Measurements from ENCODE around the gene LDLRAP1. TPM values are rescaled to one million over a fixed set of nuclear protein-coding genes. Genes with fewer than 3 reads are reported as not detected.
A peak's percentile ranks its signal among the peaks of the same experiment; 100 is the strongest.
"Not testable (repeated sequence)": the region's sequence is repeated elsewhere in the genome, so short reads cannot be mapped to it uniquely, and the experiment has no call there.

The LDLRAP1 gene
- total and polyA plus RNA-seq, 4 donors, result 6.8 to 24.1 (median 9.9) TPM

- H3K4me1 ChIP-seq (ENCODE audit: control insufficient read depth, insufficient read depth, low read length), result no peaks in the 10 kb centered on the region
- no CpG with 5 or more reads among the region's 1 CpG for WGBS (ENCODE audit: insufficient coverage)
- no peak overlapping the region for H3K4me3 ChIP-seq (ENCODE audit: low read depth, low read length)
- no peak overlapping the region for H3K27ac ChIP-seq (ENCODE audit: low read depth, low read length)
- H3K27me3 ChIP-seq (ENCODE audit: control insufficient read depth, insufficient read depth, low read length), result no peaks in the 10 kb centered on the region
- no peaks in the 10 kb centered on the region for H3K36me3 ChIP-seq (ENCODE audit: control insufficient read depth, insufficient read depth, low read length)
- no peaks in the 10 kb centered on the region for H3K9me3 ChIP-seq (ENCODE audit: control insufficient read depth, insufficient read depth, low read length)
- no peak for DNase-seq (ENCODE audit: low read depth in 4 of 6, low spot score in 6 of 6)
Observed at GRCh38 chr1:25598879-25599278, 55.5 kb downstream of the LDLRAP1 start.

GRCh38 chr1:25599969-25600610 is 56.7 kb downstream of the LDLRAP1 start:
- no peaks in the 10 kb centered on the region for H3K4me1 ChIP-seq (ENCODE audit: control insufficient read depth, insufficient read depth, low read length)
- H3K9me3 ChIP-seq (ENCODE audit: control insufficient read depth, insufficient read depth, low read length), result no peaks in the 10 kb centered on the region
- H3K27me3 ChIP-seq (ENCODE audit: control insufficient read depth, insufficient read depth, low read length), result no peaks in the 10 kb centered on the region
- no CpG with 5 or more reads among the region's 7 CpGs for WGBS (ENCODE audit: insufficient coverage)
- no peak for DNase-seq (ENCODE audit: low read depth in 4 of 6, low spot score in 6 of 6)
- H3K4me3 ChIP-seq (ENCODE audit: low read depth, low read length), result no peak overlapping the region
- no peak overlapping the region for H3K27ac ChIP-seq (ENCODE audit: low read depth, low read length)
- no peaks in the 10 kb centered on the region for H3K36me3 ChIP-seq (ENCODE audit: control insufficient read depth, insufficient read depth, low read length)

GRCh38 chr1:25600971-25601699 is 57.7 kb downstream of the LDLRAP1 start:
- WGBS (ENCODE audit: insufficient coverage), result 83% methylated on average over 3 of the region's 5 CpGs

GRCh38 chr1:25603779-25604538 is 60.6 kb downstream of the LDLRAP1 start:
- WGBS (ENCODE audit: insufficient coverage), result 85% methylated on average over 7 of the region's 55 CpGs
- not testable (repeated sequence) for H3K9me3 ChIP-seq (ENCODE audit: control insufficient read depth, insufficient read depth, low read length); H3K4me1 ChIP-seq (ENCODE audit: control insufficient read depth, insufficient read depth, low read length); H3K27ac ChIP-seq (ENCODE audit: low read depth, low read length); H3K4me3 ChIP-seq (ENCODE audit: low read depth, low read length); H3K36me3 ChIP-seq (ENCODE audit: control insufficient read depth, insufficient read depth, low read length); DNase-seq (ENCODE audit: low read depth in 4 of 6, low spot score in 6 of 6); H3K27me3 ChIP-seq (ENCODE audit: control insufficient read depth, insufficient read depth, low read length)

More at GRCh38 chr1:25600971-25601699, 57.7 kb downstream of the LDLRAP1 start:
- not testable (repeated sequence) for H3K4me3 ChIP-seq (ENCODE audit: low read depth, low read length); H3K27ac ChIP-seq (ENCODE audit: low read depth, low read length); H3K36me3 ChIP-seq (ENCODE audit: control insufficient read depth, insufficient read depth, low read length); H3K27me3 ChIP-seq (ENCODE audit: control insufficient read depth, insufficient read depth, low read length); DNase-seq (ENCODE audit: low read depth in 4 of 6, low spot score in 6 of 6); H3K4me1 ChIP-seq (ENCODE audit: control insufficient read depth, insufficient read depth, low read length); H3K9me3 ChIP-seq (ENCODE audit: control insufficient read depth, insufficient read depth, low read length)

GRCh38 chr1:25607123-25607522 is 63.7 kb downstream of the LDLRAP1 start:
- Histone ChIP-seq H3K9me3 (ENCODE audit: control insufficient read depth, insufficient read depth, low read length) (no peaks in the 10 kb centered on the region), H3K4me3 (ENCODE audit: low read depth, low read length) (no peak overlapping the region)
- 100% methylated on average over 3 of the region's 5 CpGs for WGBS (ENCODE audit: insufficient coverage)

GRCh38 chr1:25608488-25609178 is 65.2 kb downstream of the LDLRAP1 start:
- no peak overlapping the region for H3K27ac ChIP-seq (ENCODE audit: low read depth, low read length)
- peak overlapping the region; percentile 16 for H3K4me3 ChIP-seq (ENCODE audit: low read depth, low read length)
- peak in 4 of 6 donors; percentile 43 to 91 (median 65) for DNase-seq (ENCODE audit: low read depth in 4 of 6, low spot score in 6 of 6)
- peaks cover 10% of the 10 kb centered on the region for H3K27me3 ChIP-seq (ENCODE audit: control insufficient read depth, insufficient read depth, low read length)
- H3K4me1 ChIP-seq (ENCODE audit: control insufficient read depth, insufficient read depth, low read length), result peaks cover 2% of the 10 kb centered on the region
- H3K36me3 ChIP-seq (ENCODE audit: control insufficient read depth, insufficient read depth, low read length), result no peaks in the 10 kb centered on the region
- H3K9me3 ChIP-seq (ENCODE audit: control insufficient read depth, insufficient read depth, low read length), result no peaks in the 10 kb centered on the region
- WGBS (ENCODE audit: insufficient coverage), result 40% methylated on average over 7 of the region's 15 CpGs

More at GRCh38 chr1:25607123-25607522, 63.7 kb downstream of the LDLRAP1 start:
- no peak for DNase-seq (ENCODE audit: low read depth in 4 of 6, low spot score in 6 of 6)
- Histone ChIP-seq H3K27ac (ENCODE audit: low read depth, low read length) (no peak overlapping the region), H3K4me1 (ENCODE audit: control insufficient read depth, insufficient read depth, low read length) (peaks cover 2% of the 10 kb centered on the region), H3K36me3 (ENCODE audit: control insufficient read depth, insufficient read depth, low read length) (no peaks in the 10 kb centered on the region), H3K27me3 (ENCODE audit: control insufficient read depth, insufficient read depth, low read length) (peaks cover 10% of the 10 kb centered on the region)

- peaks cover 10% of the 10 kb centered on the region for H3K27me3 ChIP-seq (ENCODE audit: control insufficient read depth, insufficient read depth, low read length)
- H3K4me1 ChIP-seq (ENCODE audit: control insufficient read depth, insufficient read depth, low read length), result peaks cover 2% of the 10 kb centered on the region
- peak in 1 of 6 donors; percentile 33 for DNase-seq (ENCODE audit: low read depth in 4 of 6, low spot score in 6 of 6)
- no peaks in the 10 kb centered on the region for H3K9me3 ChIP-seq (ENCODE audit: control insufficient read depth, insufficient read depth, low read length)
- H3K4me3 ChIP-seq (ENCODE audit: low read depth, low read length), result no peak overlapping the region
- H3K36me3 ChIP-seq (ENCODE audit: control insufficient read depth, insufficient read depth, low read length), result no peaks in the 10 kb centered on the region
- WGBS (ENCODE audit: insufficient coverage), result 38% methylated on average over 3 of the region's 6 CpGs
- H3K27ac ChIP-seq (ENCODE audit: low read depth, low read length), result no peak overlapping the region
Observed at GRCh38 chr1:25609921-25610320, 66.5 kb downstream of the LDLRAP1 start.

GRCh38 chr1:25610822-25611630 is 67.6 kb downstream of the LDLRAP1 start:
- peaks cover 9% of the 10 kb centered on the region for H3K4me1 ChIP-seq (ENCODE audit: control insufficient read depth, insufficient read depth, low read length)
- 66% methylated on average over 5 of the region's 8 CpGs for WGBS (ENCODE audit: insufficient coverage)
- H3K27ac ChIP-seq (ENCODE audit: low read depth, low read length), result no peak overlapping the region
- H3K36me3 ChIP-seq (ENCODE audit: control insufficient read depth, insufficient read depth, low read length), result no peaks in the 10 kb centered on the region
- no peak for DNase-seq (ENCODE audit: low read depth in 4 of 6, low spot score in 6 of 6)
- no peak overlapping the region for H3K4me3 ChIP-seq (ENCODE audit: low read depth, low read length)
- H3K9me3 ChIP-seq (ENCODE audit: control insufficient read depth, insufficient read depth, low read length), result no peaks in the 10 kb centered on the region
- H3K27me3 ChIP-seq (ENCODE audit: control insufficient read depth, insufficient read depth, low read length), result peaks cover 10% of the 10 kb centered on the region

- Histone ChIP-seq H3K27ac (ENCODE audit: low read depth, low read length) (no peak overlapping the region), H3K27me3 (ENCODE audit: control insufficient read depth, insufficient read depth, low read length) (peaks cover 10% of the 10 kb centered on the region), H3K4me1 (ENCODE audit: control insufficient read depth, insufficient read depth, low read length) (peaks cover 11% of the 10 kb centered on the region), H3K4me3 (ENCODE audit: low read depth, low read length) (no peak overlapping the region), H3K36me3 (ENCODE audit: control insufficient read depth, insufficient read depth, low read length) (no peaks in the 10 kb centered on the region), H3K9me3 (ENCODE audit: control insufficient read depth, insufficient read depth, low read length) (no peaks in the 10 kb centered on the region)
- WGBS (ENCODE audit: insufficient coverage), result 89% methylated on average over 1 of the region's 1 CpG
- no peak for DNase-seq (ENCODE audit: low read depth in 4 of 6, low spot score in 6 of 6)
Observed at GRCh38 chr1:25611843-25612242, 68.4 kb downstream of the LDLRAP1 start.
